WTC11 (cell line): ENCODE measurements around the gene HNRNPAB. TPM values are rescaled to one million over a fixed set of nuclear protein-coding genes. Genes with fewer than 3 reads are reported as not detected.

Experiments
- ATF1 ChIP-seq: sonication (generic); formaldehyde crosslinking; IDR thresholded peaks from 2 replicates; pipeline ENCODE4 v1.8.1; 2023; ENCODE audit warnings: mild to moderate bottlenecking, moderate library complexity, missing genetic modification reagents
- CBFB ChIP-seq: sonication (generic); formaldehyde crosslinking; IDR thresholded peaks from 2 replicates; pipeline ENCODE4 v1.8.1; 2022; ENCODE audit warnings: mild to moderate bottlenecking, low read depth, missing genetic modification reagents
- CREB1 ChIP-seq: sonication (generic); formaldehyde crosslinking; IDR thresholded peaks from 2 replicates; pipeline ENCODE4 v1.8.0; 2023; ENCODE audit warnings: mild to moderate bottlenecking, missing genetic modification reagents
- ETV6 ChIP-seq: sonication (generic); formaldehyde crosslinking; IDR thresholded peaks from 2 replicates; pipeline ENCODE4 v1.8.1; 2022; ENCODE audit warnings: mild to moderate bottlenecking, missing genetic modification reagents
- FOXP1 ChIP-seq: sonication (generic); formaldehyde crosslinking; IDR thresholded peaks from 2 replicates; pipeline ENCODE4 v1.8.0; 2022; ENCODE audit warnings: missing genetic modification reagents, mild to moderate bottlenecking, moderate library complexity, borderline replicate concordance
- FOXP4 ChIP-seq: sonication (generic); formaldehyde crosslinking; IDR thresholded peaks from 2 replicates; pipeline ENCODE4 v1.8.0; 2022; ENCODE audit warnings: mild to moderate bottlenecking, missing genetic modification reagents
- GRHL2 ChIP-seq: fragments of 250-450 bp; sonication (Bioruptor Pico); IDR thresholded peaks from 2 replicates; pipeline ENCODE4 v1.8.0; 2022; ENCODE audit warnings: mild to moderate bottlenecking, moderate library complexity; ENCODE audit not compliant: insufficient replicate concordance, severe bottlenecking
- HMGXB4 ChIP-seq: sonication (generic); formaldehyde crosslinking; IDR thresholded peaks from 2 replicates; pipeline ENCODE4 v1.8.1; 2023; ENCODE audit warnings: mild to moderate bottlenecking, moderate library complexity, missing genetic modification reagents
- IRF1 ChIP-seq: sonication (generic); formaldehyde crosslinking; IDR thresholded peaks from 2 replicates; pipeline ENCODE4 v1.8.0; 2023; ENCODE audit warnings: missing genetic modification reagents
- KAT7 ChIP-seq: sonication (generic); formaldehyde crosslinking; IDR thresholded peaks from 2 replicates; pipeline ENCODE4 v1.8.1; 2023; ENCODE audit warnings: missing genetic modification reagents, mild to moderate bottlenecking, borderline replicate concordance
- NFATC4 ChIP-seq: fragments of 250-450 bp; sonication (Bioruptor Pico); IDR thresholded peaks from 2 replicates; pipeline ENCODE4 v1.9.0; 2021; ENCODE audit warnings: mild to moderate bottlenecking
- NFYB ChIP-seq: sonication (generic); formaldehyde crosslinking; conservative IDR thresholded peaks from 2 replicates; pipeline ENCODE4 v1.8.0; 2022; ENCODE audit warnings: low read depth, missing genetic modification reagents
- PREB ChIP-seq: sonication (generic); formaldehyde crosslinking; IDR thresholded peaks from 2 replicates; pipeline ENCODE4 v1.8.1; 2022; ENCODE audit warnings: mild to moderate bottlenecking, missing genetic modification reagents, moderate library complexity, borderline replicate concordance
- PRRX2 ChIP-seq: fragments of 250-450 bp; sonication (Bioruptor Pico); IDR thresholded peaks from 2 replicates; pipeline ENCODE4 v1.8.0; 2021; ENCODE audit warnings: mild to moderate bottlenecking
- SMAD3 ChIP-seq: sonication (generic); formaldehyde crosslinking; IDR thresholded peaks from 2 replicates; pipeline ENCODE4 v1.8.0; 2022; ENCODE audit warnings: missing genetic modification reagents, mild to moderate bottlenecking, borderline replicate concordance
- SP1 ChIP-seq: sonication (generic); formaldehyde crosslinking; conservative IDR thresholded peaks from 2 replicates; pipeline ENCODE4 v1.8.1; 2022; ENCODE audit warnings: missing genetic modification reagents
- TEAD4 ChIP-seq: sonication (generic); formaldehyde crosslinking; IDR thresholded peaks from 2 replicates; pipeline ENCODE4 v1.8.0; 2022; ENCODE audit warnings: mild to moderate bottlenecking, missing genetic modification reagents
- TP53 ChIP-seq: sonication (generic); formaldehyde crosslinking; IDR thresholded peaks from 2 replicates; pipeline ENCODE4 v1.8.1; 2023; ENCODE audit warnings: mild to moderate bottlenecking, missing genetic modification reagents
- USF1 ChIP-seq: sonication (generic); formaldehyde crosslinking; IDR thresholded peaks from 2 replicates; pipeline ENCODE4 v1.8.0; 2022; ENCODE audit warnings: mild to moderate bottlenecking, missing genetic modification reagents
- ZBTB21 ChIP-seq: sonication (generic); formaldehyde crosslinking; IDR thresholded peaks from 2 replicates; pipeline ENCODE4 v1.8.1; 2023; ENCODE audit warnings: mild to moderate bottlenecking, missing genetic modification reagents, borderline replicate concordance
- ZNF138 ChIP-seq: sonication (generic); formaldehyde crosslinking; conservative IDR thresholded peaks from 2 replicates; pipeline ENCODE4 v1.8.1; 2022; ENCODE audit warnings: mild to moderate bottlenecking, moderate library complexity, missing genetic modification reagents
- ZNF512 ChIP-seq: sonication (generic); formaldehyde crosslinking; IDR thresholded peaks from 2 replicates; pipeline ENCODE4 v1.8.1; 2022; ENCODE audit warnings: missing genetic modification reagents, borderline replicate concordance
- ZNF532 ChIP-seq: fragments of 250-450 bp; sonication (Bioruptor Pico); IDR thresholded peaks from 2 replicates; pipeline ENCODE4 v1.9.0; 2021; ENCODE audit warnings: mild to moderate bottlenecking, borderline replicate concordance
- ZSCAN18 ChIP-seq: fragments of 250-450 bp; sonication (Bioruptor Pico); IDR thresholded peaks from 2 replicates; pipeline ENCODE4 v2.1.2; 2022; ENCODE audit warnings: mild to moderate bottlenecking, moderate library complexity
- total RNA-seq: library from RNA; stranded (reverse); gene quantifications from 3 replicates; pipeline ENCODE4 v1.2.3, GENCODE V29; 2021

The HNRNPAB gene
- total RNA-seq, 1 experiment from 2014 or later = 457 TPM

GRCh38 chr5:178204182-178204934 is at the start of gene HNRNPAB (continued):
- TF ChIP-seq HMGXB4 = peak; percentile 87
- TF ChIP-seq ZNF512 (CRISPR knock-in tag) = 0 out of 2 replicates have a peak, but pooled peaks have one; percentile 17
- TF ChIP-seq ZBTB21 = 0 out of 2 replicates have a peak, but pooled peaks have one; percentile 7
- TF ChIP-seq IRF1 = peak; percentile 54; the same call in 1 of the 2 replicates
- peak; percentile 69; the same call in 1 of the 2 replicates for TF ChIP-seq TEAD4 (CRISPR knock-in tag)
- TF ChIP-seq PRRX2 (CRISPR knock-in tag) = no peak
- peak; percentile 96 for TF ChIP-seq KAT7
- no peak for TF ChIP-seq CREB1 (CRISPR knock-in tag)
- peak; percentile 45; the same call in 1 of the 2 replicates for TF ChIP-seq PREB
- TF ChIP-seq ZNF532 (CRISPR knock-in tag) = peak; percentile 81; the same call in 1 of the 2 replicates
- peak; percentile 82 for TF ChIP-seq SP1
- TF ChIP-seq ETV6 (CRISPR knock-in tag) = peak; percentile 77; the same call in 1 of the 2 replicates
- TF ChIP-seq NFYB = peak; percentile 99
- TF ChIP-seq USF1 (CRISPR knock-in tag) = peak; percentile 66; the same call in 1 of the 2 replicates
- TF ChIP-seq TP53 (CRISPR knock-in tag) = peak; percentile 51
- 0 out of 2 replicates have a peak, but pooled peaks have one; percentile 81 for TF ChIP-seq FOXP4 (CRISPR knock-in tag)
- peak; percentile 85; the same call in 1 of the 2 replicates for TF ChIP-seq FOXP1 (CRISPR knock-in tag)
- TF ChIP-seq ZSCAN18 (CRISPR knock-in tag) = no peak
- peak; percentile 48; the same call in 1 of the 2 replicates for TF ChIP-seq ATF1 (CRISPR knock-in tag)
- TF ChIP-seq NFATC4 = peak; percentile 82; the same call in 1 of the 2 replicates
- TF ChIP-seq CBFB = no peak
- no peak for TF ChIP-seq GRHL2
- peak; percentile 96 for TF ChIP-seq SMAD3 (CRISPR knock-in tag)
- TF ChIP-seq ZNF138 = no peak
